ENCODE results near the gene ART4. TPM values are rescaled to one million over a fixed set of nuclear protein-coding genes. Genes with fewer than 3 reads are reported as not detected.

Gene ART4
- total and polyA plus RNA-seq, 12 donors, result 0.72 to 3.9 (median 2.7) TPM

DNA sequence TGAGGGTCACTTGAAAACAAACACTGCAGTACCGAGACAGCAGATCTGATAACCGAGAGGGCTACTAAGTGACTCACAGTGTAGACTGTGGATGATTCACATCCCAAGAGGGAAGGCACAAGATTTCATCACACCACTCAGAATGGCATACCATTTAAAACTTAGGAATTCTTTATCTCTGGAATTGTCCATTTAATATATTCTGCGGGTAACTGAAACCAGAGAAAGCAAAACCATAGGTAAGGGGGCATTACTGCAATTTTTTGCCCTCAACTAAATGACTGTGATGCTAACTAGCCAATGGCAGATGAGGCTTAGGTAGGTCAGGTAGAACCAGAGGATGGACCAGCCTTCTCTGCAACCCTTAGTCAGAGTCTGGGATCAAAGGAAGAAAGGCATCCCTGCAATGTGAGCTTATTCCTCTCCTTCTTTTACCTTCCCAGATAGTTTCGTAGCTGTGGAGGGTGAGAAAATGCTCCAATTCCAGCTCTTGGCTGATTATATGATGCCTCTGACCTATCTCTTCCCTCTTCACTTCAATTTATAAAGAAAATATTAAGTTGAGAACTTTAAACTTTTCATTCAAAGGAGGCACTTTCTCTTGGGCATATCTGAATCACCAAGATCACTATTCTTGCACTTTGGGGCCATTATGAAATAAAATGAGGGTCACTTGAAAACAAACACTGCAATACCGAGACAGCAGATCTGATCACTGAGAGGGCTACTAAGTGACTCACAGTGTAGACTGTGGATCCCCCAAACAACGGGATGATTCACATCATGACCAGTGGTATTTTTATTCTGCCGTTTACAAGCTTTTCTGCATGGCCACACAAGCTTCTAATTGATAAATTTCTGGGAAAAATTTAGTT, 6.8 kb downstream of the ART4 start:
- Histone ChIP-seq H3K9me3 (no peaks in the 10 kb centered on the region), H3K4me3 (no peak overlapping the region), H3K27me3 (no peaks in the 10 kb centered on the region), H3K4me1 (peaks cover 0 to 46% (median 34%) of the 10 kb centered on the region in 9 donors), H3K36me3 (no peaks in the 10 kb centered on the region), H3K27ac (peak overlapping the region in 1 of 10 donors; percentile 23)
- ATAC-seq (peak in 4 of 8 donors; percentile 37 to 92 (median 64)), DNase-seq (no peak)
- TF ChIP-seq, protein P1, sequence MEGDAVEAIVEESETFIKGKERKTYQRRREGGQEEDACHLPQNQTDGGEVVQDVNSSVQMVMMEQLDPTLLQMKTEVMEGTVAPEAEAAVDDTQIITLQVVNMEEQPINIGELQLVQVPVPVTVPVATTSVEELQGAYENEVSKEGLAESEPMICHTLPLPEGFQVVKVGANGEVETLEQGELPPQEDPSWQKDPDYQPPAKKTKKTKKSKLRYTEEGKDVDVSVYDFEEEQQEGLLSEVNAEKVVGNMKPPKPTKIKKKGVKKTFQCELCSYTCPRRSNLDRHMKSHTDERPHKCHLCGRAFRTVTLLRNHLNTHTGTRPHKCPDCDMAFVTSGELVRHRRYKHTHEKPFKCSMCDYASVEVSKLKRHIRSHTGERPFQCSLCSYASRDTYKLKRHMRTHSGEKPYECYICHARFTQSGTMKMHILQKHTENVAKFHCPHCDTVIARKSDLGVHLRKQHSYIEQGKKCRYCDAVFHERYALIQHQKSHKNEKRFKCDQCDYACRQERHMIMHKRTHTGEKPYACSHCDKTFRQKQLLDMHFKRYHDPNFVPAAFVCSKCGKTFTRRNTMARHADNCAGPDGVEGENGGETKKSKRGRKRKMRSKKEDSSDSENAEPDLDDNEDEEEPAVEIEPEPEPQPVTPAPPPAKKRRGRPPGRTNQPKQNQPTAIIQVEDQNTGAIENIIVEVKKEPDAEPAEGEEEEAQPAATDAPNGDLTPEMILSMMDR (IDR thresholded peaks at IDR 0.05), result no peak
- intact Hi-C loops (cut with DNase I), result no loop called here
- 73 to 75% methylated on average over 7 of the region's 7 CpGs for WGBS, 2 donors

DNA sequence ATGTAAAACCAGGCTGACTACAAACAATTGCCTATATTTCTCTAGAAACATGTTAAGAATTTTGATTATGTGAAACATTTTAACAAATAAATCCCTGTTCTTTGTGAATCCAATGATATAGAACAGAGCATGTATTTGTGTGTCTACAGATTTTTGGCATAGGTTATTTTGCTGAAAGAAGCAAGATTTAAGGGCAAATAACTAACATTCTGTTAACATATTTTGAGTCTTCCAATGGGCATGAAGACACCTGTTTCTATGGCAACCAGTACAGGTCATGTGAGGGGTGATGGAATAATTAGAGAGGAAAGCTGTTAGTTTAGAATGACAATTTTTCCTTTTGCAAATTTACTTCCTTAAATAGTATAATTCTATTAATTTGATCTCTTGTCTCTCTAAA, 8.8 kb downstream of the ART4 start:
- Histone ChIP-seq H3K9me3 (no peaks in the 10 kb centered on the region), H3K27ac (peak overlapping the region in 7 of 10 donors; percentile 2 to 59 (median 16)), H3K4me1 (peaks cover 0 to 38% (median 22%) of the 10 kb centered on the region in 9 donors), H3K36me3 (no peaks in the 10 kb centered on the region), H3K4me3 (no peak overlapping the region), H3K27me3 (no peaks in the 10 kb centered on the region)
- TF ChIP-seq, protein P1 (IDR thresholded peaks at IDR 0.05), result no peak
- intact Hi-C loops (cut with DNase I), result no loop called here
- ATAC-seq, result no peak
- DNase-seq, result no peak

DNA sequence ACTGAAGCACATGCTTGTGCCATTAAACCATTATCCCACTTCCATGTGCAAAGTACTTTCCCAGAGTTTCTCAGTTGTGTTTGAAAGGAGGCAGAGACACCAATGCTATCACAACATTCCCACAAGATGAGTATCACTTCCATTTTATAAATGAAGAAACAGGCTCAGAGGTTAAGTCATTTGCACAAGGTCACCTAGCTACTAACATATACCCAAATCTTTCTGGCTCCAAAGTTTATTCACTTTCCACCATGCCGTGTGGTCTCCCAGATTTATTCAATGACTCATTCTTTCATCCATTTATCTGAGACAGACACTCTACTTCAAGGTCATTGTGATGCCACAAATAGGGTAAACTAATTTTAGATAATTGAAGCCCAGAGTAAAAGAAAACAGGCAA, 9.4 kb downstream of the ART4 start:
- peaks cover 0 to 38% (median 22%) of the 10 kb centered on the region in 9 donors for H3K4me1 ChIP-seq
- H3K4me3 ChIP-seq, result no peak overlapping the region
- no peaks in the 10 kb centered on the region for H3K9me3 ChIP-seq
- TF ChIP-seq, protein P1 (IDR thresholded peaks at IDR 0.05), result no peak
- intact Hi-C loops (cut with DNase I), result no loop called here
- H3K36me3 ChIP-seq, result no peaks in the 10 kb centered on the region
- DNase-seq (no peak), ATAC-seq (peak in 4 of 8 donors; percentile 55 to 78 (median 73))
- WGBS, 2 donors, result 19 to 20% methylated on average over 1 of the region's 1 CpG
- no peaks in the 10 kb centered on the region for H3K27me3 ChIP-seq
- H3K27ac ChIP-seq, result peak overlapping the region in 3 of 10 donors; percentile 2 to 49 (median 47)

DNA sequence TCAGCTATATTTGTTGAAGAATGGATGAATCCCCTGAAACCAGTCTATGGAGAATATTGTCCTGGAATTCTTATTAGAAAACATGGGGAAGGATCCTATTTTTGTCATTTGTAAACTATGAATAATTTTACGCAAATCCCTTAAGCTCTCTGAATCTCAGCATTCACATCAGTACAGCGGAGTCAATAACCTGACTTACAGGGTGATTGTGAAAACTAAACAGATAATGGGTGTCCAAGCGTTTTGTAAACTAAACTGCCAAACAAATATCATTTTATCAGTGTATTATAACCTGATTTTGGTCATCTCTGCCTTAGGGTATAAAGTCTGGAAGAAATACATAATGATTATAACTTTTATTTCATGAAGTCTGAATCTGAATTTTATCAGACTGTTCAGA, 10.0 kb downstream of the ART4 start:
- intact Hi-C loops (cut with DNase I), result no loop called here
- Histone ChIP-seq H3K4me1 (peaks cover 0 to 38% (median 22%) of the 10 kb centered on the region in 9 donors), H3K9me3 (no peaks in the 10 kb centered on the region), H3K36me3 (no peaks in the 10 kb centered on the region), H3K4me3 (no peak overlapping the region), H3K27me3 (no peaks in the 10 kb centered on the region), H3K27ac (no peak overlapping the region)
- WGBS, 2 donors, result 89% methylated on average over 3 of the region's 3 CpGs
- TF ChIP-seq, protein P1 (IDR thresholded peaks at IDR 0.05), result no peak
- ATAC-seq (no peak), DNase-seq (no peak)

All from heart right ventricle (tissue), 16 donors.